NCI-H82 treated with DMSO at 0.1 percent for 48 hours (cell line): ENCODE data around the gene ZNF780A.
"Not testable (repeated sequence)": the region's sequence is repeated elsewhere in the genome, so short reads cannot be mapped to it uniquely, and the experiment has no call there.

ENCODE experiments used
- DNase-seq: peaks from one replicate; lab custom pipeline; 2025; ENCODE audit not compliant: unreplicated experiment; lab: John Stamatoyannopoulos, UW

Gene ZNF780A

DNA sequence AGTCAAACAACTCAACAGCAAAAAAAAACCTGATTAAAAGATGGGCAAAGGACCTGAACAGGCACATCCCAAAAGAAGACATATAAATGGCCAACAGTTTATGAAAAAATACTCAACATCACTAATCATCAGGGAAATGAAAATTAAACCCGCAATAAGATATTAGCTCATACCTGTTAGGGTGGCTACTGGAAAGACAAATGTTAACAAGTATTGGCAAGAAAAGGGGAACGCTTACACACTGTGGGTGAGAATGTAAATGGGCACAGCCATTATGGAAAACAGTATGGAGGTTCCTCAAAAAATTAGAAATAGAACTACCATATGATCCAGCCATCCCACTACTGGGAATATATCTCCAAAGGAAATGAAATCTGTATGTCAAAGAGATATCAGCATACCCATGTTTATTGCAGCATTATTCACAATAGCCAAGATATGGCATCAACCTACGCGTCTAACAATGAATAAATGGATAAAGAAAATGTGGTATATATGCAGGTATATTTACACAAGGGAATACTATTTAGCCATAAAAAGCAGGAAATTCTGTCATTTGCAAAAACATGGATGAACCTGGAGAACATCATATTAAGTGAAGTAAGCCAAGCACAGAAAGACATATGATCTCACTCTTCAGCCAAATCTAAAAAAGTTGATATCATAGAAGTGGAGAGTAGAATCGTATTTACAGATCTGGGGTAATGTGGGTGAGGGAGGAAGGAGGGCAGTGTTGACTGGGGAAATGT, 2.3 kb downstream of the ZNF780A start:
- no peak for DNase-seq

DNA sequence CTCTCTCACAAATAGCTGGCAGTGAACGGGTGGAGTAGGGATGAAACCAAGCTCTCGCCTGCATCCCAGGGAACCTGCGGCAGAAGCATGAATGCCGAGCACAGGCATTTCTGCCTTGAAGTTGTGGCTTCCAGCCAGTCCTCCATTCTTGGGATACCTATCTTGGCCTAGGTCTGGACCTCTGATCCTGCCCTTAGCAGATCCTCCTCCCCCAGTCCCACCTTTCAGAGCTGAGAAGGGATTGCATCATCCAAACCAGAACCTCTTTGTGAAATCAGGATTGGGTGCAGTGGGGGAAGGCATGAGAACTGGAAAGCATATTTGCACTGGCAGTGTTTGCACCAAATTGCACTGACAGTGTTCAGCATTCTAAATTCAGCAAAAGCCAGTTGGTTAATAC, 5.8 kb downstream of the ZNF780A start:
- DNase-seq: no peak

GRCh38 chr19:40081411-40081810, 9.3 kb downstream of the ZNF780A start:
- DNase-seq: no peak

- DNase-seq: no peak
These were observed 10.5 kb downstream of the ZNF780A start for GRCh38 chr19:40080289-40080688.

- no peak for DNase-seq
These were observed 12.4 kb downstream of the ZNF780A start for GRCh38 chr19:40078377-40078776.

DNA sequence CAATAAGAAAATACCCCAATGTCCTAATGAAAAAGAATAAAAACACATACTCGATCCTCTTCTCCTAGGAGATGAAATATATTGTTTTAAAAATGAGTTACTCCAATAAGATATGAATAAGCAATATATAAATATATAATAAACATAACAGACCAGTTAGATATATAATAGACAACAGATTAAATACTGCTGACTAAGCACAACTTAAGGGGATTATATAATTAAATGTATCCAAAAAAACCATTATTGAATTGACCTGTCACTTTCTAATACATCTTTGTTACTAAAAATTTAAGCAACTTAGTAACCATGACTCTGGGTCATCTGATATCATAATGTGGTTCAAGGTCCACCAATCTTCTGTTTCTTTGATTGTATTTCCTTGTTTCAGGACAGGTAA, 20.7 kb downstream of the ZNF780A start:
- DNase-seq: no peak

GRCh38 chr19:40059624-40060023, 31.1 kb downstream of the ZNF780A start:
- no peak for DNase-seq

GRCh38 chr19:40057166-40057565, 33.6 kb downstream of the ZNF780A start:
- no peak for DNase-seq

- no peak for DNase-seq
These were observed 34.2 kb downstream of the ZNF780A start for GRCh38 chr19:40056505-40056904.

- peak; percentile 73 for DNase-seq
These were observed 34.8 kb downstream of the ZNF780A start, which contains the start of gene ZNF780B for GRCh38 chr19:40055832-40056504. TSS of gene ZNF780B (minus strand) at chr19:40056231. CDS start at chr19:40050332, 5,899 bp downstream.

DNA sequence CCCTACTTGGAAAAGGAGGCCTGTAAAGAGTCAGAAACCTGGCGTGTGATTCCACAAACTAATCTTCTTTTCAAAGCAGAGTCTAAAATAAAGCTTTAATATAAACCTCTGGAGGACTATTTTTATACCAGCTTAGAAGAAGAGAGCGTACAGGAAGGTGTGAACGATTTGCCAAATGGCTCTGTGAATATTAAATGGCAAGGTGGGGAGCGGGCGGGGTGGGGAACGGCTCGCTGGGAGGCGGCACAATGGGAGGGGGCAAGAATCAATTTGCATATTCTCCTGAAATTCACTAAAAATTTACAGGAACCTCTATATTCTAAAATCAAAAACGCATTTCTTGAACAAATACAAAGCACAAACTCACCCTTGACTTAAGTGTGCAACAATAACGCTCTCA, 35.7 kb downstream of the ZNF780A start:
- no peak for DNase-seq

DNA sequence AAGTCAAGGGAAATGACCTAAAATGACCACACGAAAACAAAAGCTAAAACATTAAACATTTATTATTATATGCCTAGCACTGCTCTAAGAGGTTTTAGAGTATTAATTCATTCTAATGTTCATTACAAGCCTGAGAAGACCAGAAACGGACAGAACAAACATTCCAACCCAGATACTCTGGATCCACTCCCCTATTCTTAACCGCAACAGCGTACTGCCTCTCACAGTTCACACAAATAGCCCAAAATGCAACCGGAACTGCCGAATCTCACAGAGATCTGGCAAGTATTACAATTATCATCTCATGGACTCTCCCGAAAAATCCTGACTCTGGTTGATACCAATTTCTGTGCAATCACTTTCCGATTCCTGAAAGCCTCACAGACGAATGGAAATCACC, 36.1 kb downstream of the ZNF780A start:
- DNase-seq: no peak

GRCh38 chr19:40053491-40053890, 37.3 kb downstream of the ZNF780A start:
- no peak for DNase-seq

GRCh38 chr19:40041718-40042117, 49.0 kb downstream of the ZNF780A start:
- DNase-seq: not testable (repeated sequence)

DNA sequence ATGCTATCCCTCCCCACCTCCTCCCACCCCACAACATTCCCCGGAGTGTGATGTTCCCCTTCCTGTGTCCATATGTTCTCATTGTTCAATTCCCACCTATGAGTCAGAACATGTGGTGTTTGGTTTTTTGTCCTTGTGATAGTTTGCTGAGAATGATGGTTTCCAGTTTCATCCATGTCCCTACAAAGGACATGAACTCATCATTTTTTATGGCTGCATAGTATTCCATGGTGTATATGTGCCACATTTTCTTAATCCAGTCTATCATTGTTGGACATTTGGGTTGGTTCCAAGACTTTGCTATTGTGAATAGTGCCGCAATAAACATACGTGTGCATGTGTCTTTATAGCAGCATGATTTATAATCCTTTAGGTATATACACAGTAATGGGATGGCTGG, 52.7 kb downstream of the ZNF780A start:
- DNase-seq: not testable (repeated sequence)

DNA sequence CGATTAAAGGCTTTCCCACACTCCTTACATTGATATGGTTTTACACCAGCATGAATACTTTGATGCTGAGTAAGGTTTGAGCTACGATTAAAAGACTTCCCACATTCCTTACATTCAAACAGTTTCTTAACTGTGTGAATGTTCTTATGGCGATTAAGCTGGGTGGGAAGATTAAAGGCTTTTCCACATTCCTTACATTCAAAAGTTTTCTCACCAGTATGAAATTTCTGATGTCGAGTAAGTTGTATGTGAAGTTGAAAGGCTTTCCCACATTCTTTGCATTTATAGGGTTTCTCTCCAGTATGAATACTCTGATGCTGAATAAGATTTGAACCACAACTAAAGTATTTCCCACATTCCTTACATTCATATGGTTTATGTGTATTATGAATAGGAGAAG, 54.7 kb downstream of the ZNF780A start:
- DNase-seq: no peak

DNA sequence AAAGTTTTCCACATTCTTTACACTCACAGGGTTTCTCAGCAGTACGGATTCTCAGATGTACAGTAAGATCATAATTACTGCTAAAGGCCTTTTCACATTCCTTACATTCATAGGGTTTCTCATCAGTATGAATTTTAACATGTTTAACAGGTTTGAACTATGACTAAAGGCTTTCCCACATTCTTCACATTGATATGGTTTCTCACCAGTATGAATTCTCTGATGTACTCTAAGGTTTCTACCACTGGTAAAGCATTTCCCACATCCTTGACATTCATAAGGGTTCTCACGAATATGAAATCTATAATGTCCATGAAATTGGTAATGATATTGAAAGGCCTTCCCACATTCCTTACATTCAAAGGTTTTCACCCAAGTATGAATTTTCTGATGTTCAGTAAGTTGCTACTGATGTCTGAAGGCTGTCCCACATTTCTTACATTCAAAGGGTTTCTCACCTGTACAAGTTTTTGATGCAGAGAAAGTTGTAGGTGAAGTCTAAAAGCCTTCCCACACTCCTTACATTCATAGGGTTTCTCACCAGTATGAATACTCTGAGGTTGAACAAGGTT, 56.7 kb downstream of the ZNF780A start:
- DNase-seq: no peak

DNA sequence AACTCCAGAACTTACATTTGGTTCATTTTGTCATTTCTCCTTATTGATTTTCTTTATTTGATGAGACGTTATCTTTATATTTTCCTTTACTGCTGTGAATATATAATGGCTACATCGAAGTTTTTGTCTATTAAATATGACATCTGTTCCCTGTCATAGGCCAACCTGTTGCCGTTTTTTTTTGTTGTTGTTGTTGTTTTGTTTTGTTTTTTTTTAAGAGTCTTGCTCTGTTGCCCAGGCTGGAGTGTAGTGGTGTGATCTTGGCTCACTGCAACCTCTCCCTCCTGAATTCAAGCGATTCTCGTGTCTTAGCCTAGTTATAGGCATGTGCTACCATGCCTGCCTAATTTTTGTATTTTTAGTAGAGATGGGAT, 64.2 kb downstream of the ZNF780A start:
- no peak for DNase-seq

GRCh38 chr19:40025938-40026596, 64.7 kb downstream of the ZNF780A start:
- no peak for DNase-seq

GRCh38 chr19:40023969-40024368, 66.8 kb downstream of the ZNF780A start:
- no peak for DNase-seq
